Measurements from ENCODE around the gene TBC1D7.

The TBC1D7 gene

DNA sequence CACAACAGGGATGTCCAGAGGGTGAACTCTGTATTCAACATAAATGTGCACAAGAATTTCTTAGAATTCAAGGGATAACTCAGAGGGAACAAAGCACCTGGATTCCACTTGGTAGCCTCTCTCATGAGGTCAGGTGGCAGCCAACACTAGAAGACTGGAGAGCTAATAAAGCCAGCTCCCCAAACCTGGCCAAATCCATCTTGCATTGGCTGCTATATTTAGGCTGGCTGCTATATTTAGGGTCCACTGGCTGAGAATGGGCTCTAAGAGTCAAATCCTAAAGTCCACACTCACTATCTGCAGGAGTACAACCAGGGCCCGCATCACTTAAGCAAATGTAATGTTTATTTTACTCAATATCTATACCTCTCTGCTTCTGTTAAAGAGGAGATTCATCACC is 20.0 kb downstream of the TBC1D7 start:
- Histone ChIP-seq H3K4me3 (ENCODE audit: low read depth, low read length) (no peak overlapping the region), H3K27me3 (ENCODE audit: insufficient read depth, low read depth, severe bottlenecking) (no peaks in the 10 kb centered on the region), H3K9me3 (ENCODE audit: severe bottlenecking) (no peaks in the 10 kb centered on the region), H3K27ac (no peak overlapping the region), H3K36me3 (peaks cover 61% of the 10 kb centered on the region)
- no peak for TF ChIP-seq CTCF (IDR thresholded peaks at IDR 0.05; ENCODE audit: low read depth, low read length)
- no peak for DNase-seq

GRCh38 chr6:13307508-13307995 is 20.8 kb downstream of the TBC1D7 start:
- Histone ChIP-seq H3K27ac (no peak overlapping the region), H3K36me3 (peaks cover 66% of the 10 kb centered on the region), H3K4me3 (ENCODE audit: low read depth, low read length) (no peak overlapping the region), H3K9me3 (ENCODE audit: severe bottlenecking) (no peaks in the 10 kb centered on the region), H3K27me3 (ENCODE audit: insufficient read depth, low read depth, severe bottlenecking) (no peaks in the 10 kb centered on the region)
- TF ChIP-seq CTCF (IDR thresholded peaks at IDR 0.05; ENCODE audit: low read depth, low read length): no peak
- DNase-seq: no peak

DNA sequence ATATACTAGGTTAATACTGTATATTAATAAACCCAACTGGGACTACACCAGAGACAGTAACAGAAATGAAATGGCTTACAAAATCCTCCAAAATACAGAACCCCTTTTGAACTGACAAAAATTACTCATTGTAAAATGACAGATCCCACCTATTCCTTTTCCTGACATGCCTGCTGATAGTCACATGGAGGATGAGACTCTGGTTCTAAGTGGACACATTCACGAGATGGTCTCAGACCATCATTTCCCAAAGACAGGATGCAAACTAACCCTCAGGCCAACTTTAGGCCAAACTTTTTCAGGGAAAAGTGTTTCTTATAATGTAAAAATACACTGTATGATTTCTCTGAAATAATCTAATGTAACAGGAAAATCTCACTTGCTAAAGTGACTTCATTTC is 22.5 kb downstream of the TBC1D7 start:
- no peak for TF ChIP-seq CTCF (IDR thresholded peaks at IDR 0.05; ENCODE audit: low read depth, low read length)
- H3K36me3 ChIP-seq: peaks cover 68% of the 10 kb centered on the region
- H3K4me3 ChIP-seq (ENCODE audit: low read depth, low read length): no peak overlapping the region
- H3K27me3 ChIP-seq (ENCODE audit: insufficient read depth, low read depth, severe bottlenecking): no peaks in the 10 kb centered on the region
- H3K27ac ChIP-seq: peak overlapping the region; percentile 72
- no peak for DNase-seq
- H3K9me3 ChIP-seq (ENCODE audit: severe bottlenecking): no peaks in the 10 kb centered on the region

DNA sequence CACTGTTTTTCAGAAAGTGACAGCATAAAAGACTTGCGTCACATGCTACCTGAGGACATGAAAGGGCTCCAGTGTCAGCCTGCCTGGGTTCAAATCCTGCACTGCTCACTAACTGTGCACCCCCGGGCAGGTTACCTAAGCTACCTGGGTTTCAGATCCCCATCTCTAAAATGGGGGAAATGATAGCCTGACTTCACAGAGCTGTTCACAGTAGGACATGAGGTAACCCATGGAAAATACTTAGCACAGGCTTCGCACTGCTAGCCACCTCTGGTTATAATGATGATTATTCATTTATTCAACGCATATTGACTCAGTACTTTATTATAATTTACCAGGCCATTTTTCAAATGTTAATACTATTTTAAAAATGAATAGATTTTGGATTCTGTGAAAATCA is 23.0 kb downstream of the TBC1D7 start:
- Histone ChIP-seq H3K4me3 (ENCODE audit: low read depth, low read length) (no peak overlapping the region), H3K36me3 (peaks cover 72% of the 10 kb centered on the region), H3K27ac (peak overlapping the region; percentile 72), H3K9me3 (ENCODE audit: severe bottlenecking) (no peaks in the 10 kb centered on the region), H3K27me3 (ENCODE audit: insufficient read depth, low read depth, severe bottlenecking) (no peaks in the 10 kb centered on the region)
- no peak for DNase-seq
- no peak for TF ChIP-seq CTCF (IDR thresholded peaks at IDR 0.05; ENCODE audit: low read depth, low read length)

- peak overlapping the region; percentile 2; the same call in 1 of the 2 replicates for H3K4me3 ChIP-seq (ENCODE audit: low read depth, low read length)
- H3K36me3 ChIP-seq: peaks cover 74% of the 10 kb centered on the region
- H3K27me3 ChIP-seq (ENCODE audit: insufficient read depth, low read depth, severe bottlenecking): no peaks in the 10 kb centered on the region
- peak; percentile 73 for DNase-seq
- peak overlapping the region; percentile 72 for H3K27ac ChIP-seq
- no peak for TF ChIP-seq CTCF (IDR thresholded peaks at IDR 0.05; ENCODE audit: low read depth, low read length)
- no peaks in the 10 kb centered on the region for H3K9me3 ChIP-seq (ENCODE audit: severe bottlenecking)
Measured at GRCh38 chr6:13304580-13305260, 23.6 kb downstream of the TBC1D7 start.

DNA sequence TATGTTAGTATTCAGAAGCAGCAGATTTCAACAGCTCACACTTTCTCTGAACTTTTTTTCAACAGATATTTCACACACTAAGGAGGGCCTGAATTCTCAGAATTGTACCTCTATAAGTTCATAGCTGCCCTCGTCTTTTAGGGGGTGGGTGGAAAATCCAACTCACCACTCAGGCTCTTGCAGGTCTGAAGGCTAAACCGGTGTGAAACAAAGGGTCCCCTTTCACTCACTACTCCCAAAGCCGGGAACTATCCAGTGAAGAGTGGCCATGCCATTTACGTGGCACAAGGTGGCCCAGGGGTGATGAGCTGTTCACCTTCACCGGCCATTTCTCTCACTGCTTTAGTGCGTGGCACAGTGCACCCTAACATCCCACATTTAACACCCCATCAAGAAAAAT is 24.2 kb downstream of the TBC1D7 start:
- Histone ChIP-seq H3K27ac (peak overlapping the region; percentile 72), H3K27me3 (ENCODE audit: insufficient read depth, low read depth, severe bottlenecking) (no peaks in the 10 kb centered on the region), H3K4me3 (ENCODE audit: low read depth, low read length) (no peak overlapping the region), H3K36me3 (peaks cover 74% of the 10 kb centered on the region), H3K9me3 (ENCODE audit: severe bottlenecking) (no peaks in the 10 kb centered on the region)
- no peak for DNase-seq
- TF ChIP-seq CTCF (IDR thresholded peaks at IDR 0.05; ENCODE audit: low read depth, low read length): no peak

Data from WERI-Rb-1 (cell line).